ENCODE results near the gene HOXC9.

HOXC9 gene

DNA sequence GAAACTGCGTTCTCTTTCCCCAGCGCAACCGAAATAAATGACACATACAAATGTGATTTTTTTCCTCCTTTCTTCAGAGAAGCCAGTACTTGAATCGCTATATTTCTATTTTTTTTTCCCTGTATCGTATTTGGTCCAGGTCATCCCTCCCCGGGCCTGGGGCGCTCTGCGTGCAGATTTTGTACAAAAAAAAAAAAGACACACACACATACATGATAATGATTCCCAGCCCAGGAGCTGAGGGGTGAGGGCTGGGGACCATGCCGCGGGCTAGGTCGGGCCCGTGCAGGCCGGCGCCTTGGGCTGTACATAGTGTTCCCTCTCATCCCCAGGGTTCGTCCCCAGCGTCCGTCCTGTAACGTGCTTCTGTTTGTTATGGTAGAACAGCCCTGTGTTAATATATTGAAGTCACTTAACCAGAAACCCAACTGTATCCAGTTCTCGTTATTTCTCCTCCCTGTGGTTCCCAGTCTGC is 3.0 kb downstream of the HOXC9 start:
- H3K27me3 ChIP-seq (ENCODE audit: control insufficient read depth, insufficient read depth, low read length), result peaks cover 100% of the 10 kb centered on the region
- no peaks in the 10 kb centered on the region for H3K36me3 ChIP-seq (ENCODE audit: control insufficient read depth, low read depth, low read length)
- no peak overlapping the region for H3K4me3 ChIP-seq (ENCODE audit: low read length)
- no peaks in the 10 kb centered on the region for H3K4me1 ChIP-seq (ENCODE audit: control insufficient read depth, low read depth, low read length)
- H3K9me3 ChIP-seq (ENCODE audit: control insufficient read depth, low read depth, low read length), result no peaks in the 10 kb centered on the region
- H3K9ac ChIP-seq (ENCODE audit: low read length), result no peak overlapping the region
- H3K27ac ChIP-seq (ENCODE audit: low read length), result no peak overlapping the region

DNA sequence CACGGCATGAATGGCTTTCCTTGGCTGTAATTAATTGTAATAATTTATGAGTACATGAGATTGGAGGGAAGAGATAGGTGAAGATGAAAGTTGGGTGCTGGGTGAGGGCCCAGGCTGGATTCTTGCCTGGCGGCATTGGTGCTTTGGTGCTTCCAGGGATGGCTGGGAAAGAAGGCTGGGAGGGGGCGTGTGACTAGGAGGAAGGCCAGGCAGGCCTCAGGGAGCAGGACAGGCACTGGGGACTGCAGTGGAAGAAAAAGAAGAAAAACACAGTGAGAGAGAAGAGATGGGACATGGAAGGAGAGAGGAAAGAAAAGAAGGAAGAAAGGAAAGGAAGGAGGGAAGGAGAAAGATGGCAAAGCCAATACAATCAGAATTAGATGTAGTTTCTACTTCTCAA is 3.7 kb downstream of the HOXC9 start:
- H3K36me3 ChIP-seq (ENCODE audit: control insufficient read depth, low read depth, low read length), result no peaks in the 10 kb centered on the region
- H3K27ac ChIP-seq (ENCODE audit: low read length), result no peak overlapping the region
- no peak overlapping the region for H3K4me3 ChIP-seq (ENCODE audit: low read length)
- no peaks in the 10 kb centered on the region for H3K4me1 ChIP-seq (ENCODE audit: control insufficient read depth, low read depth, low read length)
- no peaks in the 10 kb centered on the region for H3K9me3 ChIP-seq (ENCODE audit: control insufficient read depth, low read depth, low read length)
- peaks cover 100% of the 10 kb centered on the region for H3K27me3 ChIP-seq (ENCODE audit: control insufficient read depth, insufficient read depth, low read length)
- no peak overlapping the region for H3K9ac ChIP-seq (ENCODE audit: low read length)

DNA sequence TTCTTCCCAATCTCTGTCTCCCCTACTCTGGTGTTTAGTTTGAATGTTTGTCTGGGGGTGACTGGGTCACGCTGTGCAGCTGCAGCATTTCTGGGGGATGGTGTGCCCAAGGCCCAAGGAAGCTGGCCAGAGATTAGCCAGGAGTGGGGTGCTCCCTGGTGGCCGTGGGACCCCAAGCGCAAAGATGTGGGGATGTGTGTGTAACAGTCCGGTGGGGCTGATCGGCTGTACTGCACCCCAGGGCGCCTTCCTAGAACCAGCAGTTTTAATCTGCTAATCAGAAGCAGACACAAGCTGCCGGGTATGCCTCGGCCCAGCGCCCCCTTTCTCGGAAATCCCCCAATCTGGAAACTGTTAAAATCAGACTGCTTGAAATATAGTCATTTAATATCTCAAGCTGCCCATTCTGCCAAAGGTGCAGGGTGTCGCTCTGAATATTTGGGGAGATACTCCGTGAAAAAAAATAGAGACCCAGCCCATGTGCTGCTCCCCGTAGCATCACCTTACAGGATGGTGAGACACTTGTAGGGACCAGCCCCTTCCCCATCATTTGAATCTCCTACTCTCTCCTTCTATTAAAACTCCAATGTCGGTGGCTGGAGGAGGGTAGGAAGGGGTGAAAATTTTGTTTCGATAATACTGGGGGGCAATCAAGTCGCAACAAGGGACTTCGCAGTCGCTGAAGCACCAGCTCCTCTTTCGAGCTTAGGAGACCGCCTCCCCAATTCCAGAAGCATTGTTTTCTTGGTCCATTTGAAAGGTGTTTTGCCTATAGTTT is 4.3 kb downstream of the HOXC9 start:
- Histone ChIP-seq H3K36me3 (ENCODE audit: control insufficient read depth, low read depth, low read length) (no peaks in the 10 kb centered on the region), H3K9me3 (ENCODE audit: control insufficient read depth, low read depth, low read length) (no peaks in the 10 kb centered on the region), H3K4me1 (ENCODE audit: control insufficient read depth, low read depth, low read length) (peaks cover 1% of the 10 kb centered on the region), H3K27ac (ENCODE audit: low read length) (no peak overlapping the region), H3K27me3 (ENCODE audit: control insufficient read depth, insufficient read depth, low read length) (peaks cover 100% of the 10 kb centered on the region), H3K4me3 (ENCODE audit: low read length) (no peak overlapping the region), H3K9ac (ENCODE audit: low read length) (no peak overlapping the region)

DNA sequence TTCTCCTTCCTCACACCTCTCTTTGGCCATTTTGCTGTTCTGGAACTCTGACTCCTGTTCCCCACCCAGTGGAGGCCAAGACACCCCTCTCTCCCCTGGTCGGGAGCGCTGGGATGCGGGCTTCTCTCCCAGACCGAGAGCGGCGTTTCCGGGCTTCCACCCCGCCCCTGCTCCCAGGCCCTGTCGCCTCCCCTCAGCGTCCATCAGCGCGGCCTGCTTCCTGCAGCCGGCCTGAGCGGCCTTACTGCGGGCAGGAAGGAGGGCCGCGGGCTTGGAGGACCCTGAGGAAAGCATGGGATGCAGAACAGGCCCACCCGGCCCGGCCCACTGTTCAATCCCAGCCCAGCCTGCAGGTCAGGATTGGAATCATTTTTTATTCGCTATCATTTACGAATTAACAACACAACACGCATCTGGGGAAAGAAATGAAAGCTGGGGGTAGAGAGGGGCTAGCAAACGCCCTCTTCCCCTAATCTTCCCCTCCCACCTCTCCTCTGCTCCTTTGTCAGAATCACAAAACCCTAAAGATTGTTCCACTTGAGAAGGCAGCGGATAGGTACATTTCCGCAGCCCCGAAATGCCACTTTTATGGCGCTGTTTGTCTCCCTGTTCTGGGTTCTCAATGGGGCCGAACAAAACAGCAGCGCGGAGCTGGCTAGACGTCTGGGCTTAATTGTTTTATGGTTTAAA is 5.0 kb downstream of the HOXC9 start:
- Histone ChIP-seq H3K9ac (ENCODE audit: low read length) (no peak overlapping the region), H3K9me3 (ENCODE audit: control insufficient read depth, low read depth, low read length) (no peaks in the 10 kb centered on the region), H3K27ac (ENCODE audit: low read length) (no peak overlapping the region), H3K36me3 (ENCODE audit: control insufficient read depth, low read depth, low read length) (no peaks in the 10 kb centered on the region), H3K27me3 (ENCODE audit: control insufficient read depth, insufficient read depth, low read length) (peaks cover 100% of the 10 kb centered on the region), H3K4me1 (ENCODE audit: control insufficient read depth, low read depth, low read length) (peaks cover 4% of the 10 kb centered on the region), H3K4me3 (ENCODE audit: low read length) (no peak overlapping the region)

DNA sequence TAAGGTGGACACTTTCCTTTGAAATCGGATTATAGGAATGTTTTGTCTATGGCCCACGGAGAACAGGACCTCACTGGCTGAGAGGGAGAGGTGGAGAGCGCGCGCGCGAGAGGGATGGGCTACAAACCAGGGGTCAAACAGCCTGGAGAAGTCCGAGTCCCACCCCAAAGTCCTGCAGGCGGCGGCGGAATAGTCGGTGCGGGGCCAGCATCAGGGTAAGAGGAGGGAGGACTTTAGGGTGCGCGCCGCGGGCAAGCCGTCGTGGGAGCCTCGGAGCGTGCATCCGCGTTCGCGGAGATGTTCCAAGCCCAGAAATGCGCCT is 5.5 kb downstream of the HOXC9 start:
- no peak overlapping the region for H3K9ac ChIP-seq (ENCODE audit: low read length)
- peaks cover 100% of the 10 kb centered on the region for H3K27me3 ChIP-seq (ENCODE audit: control insufficient read depth, insufficient read depth, low read length)
- no peaks in the 10 kb centered on the region for H3K36me3 ChIP-seq (ENCODE audit: control insufficient read depth, low read depth, low read length)
- peaks cover 4% of the 10 kb centered on the region for H3K4me1 ChIP-seq (ENCODE audit: control insufficient read depth, low read depth, low read length)
- H3K27ac ChIP-seq (ENCODE audit: low read length), result no peak overlapping the region
- H3K9me3 ChIP-seq (ENCODE audit: control insufficient read depth, low read depth, low read length), result no peaks in the 10 kb centered on the region
- H3K4me3 ChIP-seq (ENCODE audit: low read length), result no peak overlapping the region

DNA sequence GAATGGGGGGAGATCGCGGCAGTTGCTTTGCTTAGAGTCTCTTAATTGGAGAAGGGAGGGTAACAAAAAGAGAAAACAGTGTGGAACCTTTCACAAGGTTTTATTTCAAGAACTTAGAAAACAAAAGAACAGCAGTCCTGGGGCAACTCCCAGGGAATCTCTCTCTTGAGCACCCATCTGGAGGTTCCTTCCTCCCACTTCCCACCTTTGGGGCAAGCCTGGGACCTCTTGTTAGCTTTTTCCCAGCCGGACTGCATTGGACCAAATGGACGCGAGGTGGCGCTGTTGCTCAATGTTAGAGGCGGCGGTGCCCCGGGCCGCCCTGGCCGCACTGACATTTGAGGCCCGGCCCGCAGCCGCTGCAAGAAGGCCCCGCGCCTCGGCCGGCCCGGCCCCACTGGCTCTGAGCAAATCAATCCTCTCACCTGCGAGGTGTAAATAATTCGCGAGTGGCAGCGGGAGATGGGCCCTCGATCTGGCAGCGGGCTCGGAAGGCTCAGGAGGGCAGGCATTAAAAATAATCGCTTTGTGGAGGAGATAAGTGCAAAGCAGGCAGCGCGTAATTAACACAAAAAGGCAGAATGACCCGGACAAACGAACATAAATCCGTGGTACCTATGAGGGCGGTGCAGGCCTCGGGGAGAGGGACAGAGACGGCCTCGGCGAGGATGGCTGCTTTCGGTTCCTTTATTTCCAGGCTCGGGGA is 6.0 kb downstream of the HOXC9 start:
- Histone ChIP-seq H3K9me3 (ENCODE audit: control insufficient read depth, low read depth, low read length) (no peaks in the 10 kb centered on the region), H3K4me1 (ENCODE audit: control insufficient read depth, low read depth, low read length) (peaks cover 4% of the 10 kb centered on the region), H3K27ac (ENCODE audit: low read length) (no peak overlapping the region), H3K27me3 (ENCODE audit: control insufficient read depth, insufficient read depth, low read length) (peaks cover 100% of the 10 kb centered on the region), H3K9ac (ENCODE audit: low read length) (no peak overlapping the region), H3K4me3 (ENCODE audit: low read length) (no peak overlapping the region), H3K36me3 (ENCODE audit: control insufficient read depth, low read depth, low read length) (no peaks in the 10 kb centered on the region)

DNA sequence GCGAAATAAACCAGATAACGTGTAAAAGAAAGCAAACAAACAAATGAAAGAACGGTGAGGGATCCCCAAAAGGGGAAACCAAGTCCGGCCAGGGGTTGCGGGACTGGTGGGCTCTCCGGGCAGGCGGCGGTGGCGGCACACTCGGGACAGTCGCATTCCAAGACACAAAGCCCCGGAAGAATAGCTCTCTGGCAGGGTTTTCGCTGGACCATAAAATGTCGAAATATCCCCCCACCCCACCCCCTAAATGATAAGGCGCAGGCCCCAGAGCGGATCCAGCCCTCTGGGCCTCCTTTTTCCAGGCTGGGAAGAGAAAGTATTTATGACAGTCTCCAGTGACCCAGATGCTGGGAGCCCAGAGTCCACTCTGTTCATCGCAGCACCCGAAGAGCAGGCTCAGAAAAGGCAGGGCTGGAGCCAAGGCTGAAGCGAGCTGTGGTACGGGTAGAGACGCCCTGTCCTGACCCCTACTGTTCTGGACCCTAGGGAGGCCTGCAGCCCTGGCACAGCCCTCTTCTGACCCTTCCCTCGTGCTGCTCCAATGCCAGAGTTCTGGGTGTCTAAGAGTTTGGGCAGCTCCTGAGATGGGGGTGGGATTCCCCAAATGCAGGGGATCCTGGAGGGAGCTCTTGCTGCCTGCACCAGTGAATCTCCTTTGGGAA is 6.7 kb downstream of the HOXC9 start:
- Histone ChIP-seq H3K27me3 (ENCODE audit: control insufficient read depth, insufficient read depth, low read length) (peaks cover 100% of the 10 kb centered on the region), H3K27ac (ENCODE audit: low read length) (no peak overlapping the region), H3K4me1 (ENCODE audit: control insufficient read depth, low read depth, low read length) (peaks cover 4% of the 10 kb centered on the region), H3K9me3 (ENCODE audit: control insufficient read depth, low read depth, low read length) (no peaks in the 10 kb centered on the region), H3K4me3 (ENCODE audit: low read length) (no peak overlapping the region), H3K9ac (ENCODE audit: low read length) (no peak overlapping the region), H3K36me3 (ENCODE audit: control insufficient read depth, low read depth, low read length) (no peaks in the 10 kb centered on the region)

DNA sequence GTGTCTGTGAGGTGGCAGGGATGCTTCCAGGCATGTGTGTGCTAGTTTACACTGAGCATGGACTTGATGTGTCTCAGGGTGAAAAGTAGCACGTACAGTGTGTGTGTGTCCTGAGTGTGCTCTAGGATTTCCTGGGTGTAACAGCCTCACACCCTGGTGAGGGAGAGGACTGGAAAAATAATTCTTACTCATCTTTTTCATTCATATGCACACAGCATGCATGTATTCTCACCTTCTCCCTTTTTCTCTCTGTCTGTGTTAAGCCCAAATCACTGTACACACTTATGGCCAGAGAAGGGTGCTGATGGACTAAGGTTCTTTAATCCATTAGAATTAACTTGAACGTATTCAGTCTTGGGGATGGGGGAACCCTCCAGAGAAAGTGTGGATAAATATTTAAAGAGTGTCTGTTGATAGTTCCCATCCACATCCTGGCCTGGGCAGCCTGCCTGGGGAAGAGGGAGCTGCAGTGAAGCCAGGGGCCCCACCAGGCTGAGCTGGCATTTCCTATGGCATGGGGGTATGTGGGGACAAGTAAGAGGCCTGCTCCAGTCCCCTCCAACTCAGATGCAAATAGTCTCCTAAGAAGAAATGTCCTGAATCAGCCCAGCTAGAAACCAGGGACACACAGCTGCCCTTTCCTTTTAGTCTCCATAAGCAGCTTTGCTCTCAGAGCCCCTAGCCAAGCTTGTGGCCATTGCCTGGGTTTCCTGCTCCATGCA is 7.7 kb downstream of the HOXC9 start:
- no peak overlapping the region for H3K9ac ChIP-seq (ENCODE audit: low read length)
- no peak overlapping the region for H3K4me3 ChIP-seq (ENCODE audit: low read length)
- no peaks in the 10 kb centered on the region for H3K36me3 ChIP-seq (ENCODE audit: control insufficient read depth, low read depth, low read length)
- peaks cover 100% of the 10 kb centered on the region for H3K27me3 ChIP-seq (ENCODE audit: control insufficient read depth, insufficient read depth, low read length)
- peaks cover 4% of the 10 kb centered on the region for H3K4me1 ChIP-seq (ENCODE audit: control insufficient read depth, low read depth, low read length)
- no peaks in the 10 kb centered on the region for H3K9me3 ChIP-seq (ENCODE audit: control insufficient read depth, low read depth, low read length)
- no peak overlapping the region for H3K27ac ChIP-seq (ENCODE audit: low read length)

DNA sequence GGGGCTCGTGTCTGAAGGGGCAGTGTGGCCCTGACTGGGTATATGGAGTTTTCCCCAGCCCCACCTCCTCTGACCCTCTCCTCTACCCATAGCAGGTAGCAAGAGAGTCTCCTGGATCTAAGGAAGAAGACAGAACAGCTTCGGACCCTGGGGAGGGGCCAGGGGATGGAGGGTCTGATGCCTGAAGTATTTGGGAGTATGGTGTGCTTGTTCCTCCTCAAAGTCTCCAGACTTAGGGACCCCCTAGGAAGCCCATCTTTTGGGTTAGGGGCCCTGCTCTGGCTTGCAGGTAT is 8.2 kb downstream of the HOXC9 start:
- Histone ChIP-seq H3K4me3 (ENCODE audit: low read length) (no peak overlapping the region), H3K9ac (ENCODE audit: low read length) (no peak overlapping the region), H3K9me3 (ENCODE audit: control insufficient read depth, low read depth, low read length) (no peaks in the 10 kb centered on the region), H3K36me3 (ENCODE audit: control insufficient read depth, low read depth, low read length) (no peaks in the 10 kb centered on the region), H3K4me1 (ENCODE audit: control insufficient read depth, low read depth, low read length) (peaks cover 4% of the 10 kb centered on the region), H3K27ac (ENCODE audit: low read length) (no peak overlapping the region), H3K27me3 (ENCODE audit: control insufficient read depth, insufficient read depth, low read length) (peaks cover 100% of the 10 kb centered on the region)

DNA sequence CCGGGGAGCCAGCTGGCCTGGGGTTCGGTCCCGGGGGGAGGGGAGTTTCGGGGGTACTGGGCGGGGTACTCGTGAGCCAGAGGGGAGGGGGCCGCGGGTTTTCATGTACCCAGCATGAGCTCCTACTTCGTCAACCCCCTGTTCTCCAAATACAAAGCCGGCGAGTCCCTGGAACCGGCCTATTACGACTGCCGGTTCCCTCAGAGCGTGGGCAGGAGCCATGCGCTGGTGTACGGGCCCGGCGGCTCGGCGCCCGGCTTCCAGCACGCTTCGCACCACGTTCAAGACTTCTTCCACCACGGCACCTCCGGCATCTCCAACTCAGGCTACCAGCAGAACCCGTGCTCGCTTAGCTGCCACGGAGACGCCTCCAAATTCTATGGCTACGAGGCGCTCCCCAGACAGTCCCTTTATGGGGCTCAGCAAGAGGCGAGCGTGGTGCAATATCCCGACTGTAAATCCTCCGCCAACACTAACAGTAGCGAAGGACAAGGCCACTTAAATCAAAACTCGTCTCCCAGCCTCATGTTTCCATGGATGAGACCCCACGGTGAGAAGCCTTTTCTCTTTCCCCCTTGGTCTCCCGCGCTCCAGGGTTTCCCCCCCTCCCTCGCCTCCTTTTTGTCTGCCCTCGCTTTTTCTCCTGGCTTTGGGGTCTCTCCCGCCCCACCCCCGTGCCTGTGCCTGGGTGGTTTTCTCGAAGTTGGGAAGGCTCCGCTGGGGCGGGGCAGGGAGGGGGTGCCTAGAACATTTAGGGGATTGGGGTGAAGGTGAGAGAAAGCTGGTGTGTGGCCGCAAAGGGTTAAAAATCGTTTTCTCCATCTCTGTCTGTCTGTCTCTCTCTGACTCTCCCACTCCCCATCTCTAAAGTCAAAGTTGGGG is 9.5 kb downstream of the HOXC9 start:
- Histone ChIP-seq H3K4me3 (ENCODE audit: low read length) (no peak overlapping the region), H3K27ac (ENCODE audit: low read length) (no peak overlapping the region), H3K9ac (ENCODE audit: low read length) (no peak overlapping the region), H3K4me1 (ENCODE audit: control insufficient read depth, low read depth, low read length) (peaks cover 4% of the 10 kb centered on the region), H3K9me3 (ENCODE audit: control insufficient read depth, low read depth, low read length) (no peaks in the 10 kb centered on the region), H3K27me3 (ENCODE audit: control insufficient read depth, insufficient read depth, low read length) (peaks cover 100% of the 10 kb centered on the region), H3K36me3 (ENCODE audit: control insufficient read depth, low read depth, low read length) (no peaks in the 10 kb centered on the region)
